Activated CD8-positive, alpha-beta memory T cell treated with anti-CD3 and anti-CD28 coated beads for 1 hour (primary cell): Measurements from ENCODE around the gene FAM53A.

ENCODE experiments used
- DNase-seq, 2 donors: peaks; one replicate each; pipeline ENCODE4 v3.0.0-alpha.2; 2020; ENCODE audit warnings: low read depth in 1 of 2; ENCODE audit errors: extremely low read depth in 1 of 2

The FAM53A gene

DNA sequence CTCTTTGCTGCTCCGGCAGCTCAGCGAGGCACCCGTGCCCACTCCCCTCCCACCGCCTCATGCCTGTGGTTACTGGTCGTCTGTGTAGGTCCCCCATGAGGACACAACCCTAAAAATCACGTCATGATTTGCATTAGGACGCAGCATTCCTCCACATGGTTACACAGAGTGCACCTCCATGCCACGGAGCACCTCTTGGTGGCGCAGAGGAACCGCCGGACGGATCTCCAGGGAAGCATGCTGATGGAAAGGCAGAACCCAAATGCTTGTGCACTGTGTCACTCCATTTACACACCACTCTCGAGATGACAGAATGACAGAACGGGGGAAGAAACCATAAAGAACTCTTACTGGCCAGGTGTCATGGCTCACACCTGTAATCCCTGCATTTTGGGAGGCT, 22.4 kb downstream of the FAM53A start:
- no peak for DNase-seq

DNA sequence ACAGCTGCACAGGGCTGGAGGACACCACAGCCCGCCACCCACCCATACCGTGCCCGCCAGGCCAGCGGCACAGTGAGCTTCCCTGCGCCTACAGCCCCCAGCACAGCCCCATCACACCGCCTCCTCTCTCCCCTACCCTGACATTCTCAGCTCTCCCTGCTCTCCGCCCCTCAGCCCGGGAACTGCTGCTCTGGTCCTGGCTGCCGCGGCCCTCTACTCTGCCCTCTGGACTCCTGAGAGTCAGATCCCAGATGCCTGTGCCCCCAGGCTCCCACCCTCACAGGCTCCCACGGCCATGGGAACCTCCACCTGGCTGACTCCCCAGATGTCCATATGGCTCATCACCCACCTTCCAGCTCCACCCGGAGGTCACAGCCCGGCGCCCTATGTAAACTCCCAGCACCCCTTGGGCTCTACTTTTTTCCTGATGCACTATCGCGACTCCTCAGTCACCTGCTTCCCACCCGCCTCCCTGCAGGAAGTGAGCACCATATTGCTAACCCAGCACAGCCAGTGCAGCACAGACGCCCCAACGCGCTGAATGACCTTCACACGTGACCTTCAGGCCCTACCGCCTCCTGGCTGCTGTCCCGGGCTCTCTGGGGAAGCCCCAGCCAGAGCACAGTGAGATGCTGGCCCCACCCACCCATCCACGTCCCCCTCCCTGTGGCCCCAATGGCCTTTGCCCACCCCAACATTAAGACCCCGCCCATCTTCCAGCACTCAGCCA, 23.0 kb downstream of the FAM53A start:
- no peak for DNase-seq

DNA sequence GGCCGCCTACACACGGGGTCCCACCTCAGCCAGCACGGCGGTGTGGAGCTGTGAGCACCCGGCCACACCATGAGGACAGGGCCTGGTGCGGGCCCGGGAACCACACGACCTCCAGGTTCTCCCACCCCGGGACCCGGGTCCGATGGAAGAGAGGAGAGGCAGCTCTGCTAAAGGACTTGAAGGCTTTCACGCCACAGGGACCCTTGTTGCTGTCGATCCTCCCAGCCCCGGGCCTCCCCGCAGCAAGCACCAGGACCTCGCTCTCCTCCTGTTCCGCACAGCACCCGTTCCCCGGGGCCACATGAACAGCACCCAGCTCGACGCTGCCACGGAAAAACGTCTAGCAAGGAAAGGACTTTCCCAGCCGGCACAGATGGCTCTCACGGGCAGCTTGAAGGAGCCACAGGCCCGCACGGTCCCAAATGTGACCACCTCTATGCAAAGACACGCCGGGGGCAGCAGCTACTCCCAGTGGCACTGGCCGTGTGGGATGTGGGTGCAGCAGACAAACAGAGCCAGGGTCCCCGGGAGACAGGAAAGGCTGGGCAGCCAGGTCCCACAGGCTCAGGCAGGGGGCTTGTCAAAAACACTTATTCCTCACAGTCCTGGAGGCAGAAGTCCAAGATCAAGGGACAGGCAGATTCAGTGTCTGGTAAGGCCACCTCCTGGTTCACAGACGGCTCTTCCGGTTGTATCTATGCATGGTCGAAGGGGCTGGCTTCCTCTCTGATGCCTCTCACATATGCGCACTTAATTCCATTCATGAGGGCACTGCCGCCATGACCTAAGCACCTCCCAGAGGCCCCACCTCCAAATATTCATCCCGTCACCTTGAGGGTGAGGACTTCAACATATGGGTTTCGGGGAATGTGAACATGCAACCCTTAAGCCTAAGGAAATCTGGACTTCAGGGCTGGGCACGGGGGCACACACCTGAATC, 24.7 kb downstream of the FAM53A start:
- DNase-seq, result no peak

DNA sequence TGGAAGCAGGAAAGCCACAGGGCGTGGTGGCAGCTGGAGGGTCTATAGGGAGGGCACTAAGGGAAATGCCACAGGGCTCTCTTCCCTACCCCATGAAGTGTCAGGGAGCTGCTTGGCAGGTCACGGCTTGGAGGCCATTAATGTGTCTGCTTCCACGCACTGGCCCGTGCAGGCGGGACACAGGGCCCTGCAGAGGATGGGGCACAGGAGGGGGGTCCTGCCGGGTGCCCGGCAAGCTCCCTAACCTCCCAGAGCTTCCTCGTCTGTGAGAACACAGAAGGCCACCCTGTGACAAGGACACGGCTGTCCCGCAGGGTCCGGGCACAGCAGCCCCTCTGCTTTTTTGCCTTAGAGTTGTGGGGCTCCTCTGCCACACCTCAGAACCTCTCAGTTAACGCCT, 25.5 kb downstream of the FAM53A start:
- no peak for DNase-seq

DNA sequence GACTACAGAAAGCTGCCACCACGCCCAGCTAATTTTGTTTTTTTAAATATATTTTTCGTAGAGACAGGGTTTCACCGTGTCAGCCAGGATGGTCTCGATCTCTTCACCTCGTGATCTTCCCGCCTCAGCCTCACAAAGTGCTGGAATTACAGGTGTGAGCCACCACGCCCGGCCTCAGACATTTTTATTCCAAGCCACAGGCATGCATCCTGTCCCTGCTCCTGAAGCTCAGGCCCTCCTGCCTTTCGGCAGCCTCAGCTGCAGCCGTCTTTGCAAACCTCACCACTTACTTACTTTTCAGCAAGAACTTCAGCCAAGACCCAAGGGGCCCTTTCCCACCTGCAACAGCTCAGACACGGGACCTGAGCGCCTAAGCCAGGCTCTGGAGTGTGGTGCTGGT, 26.0 kb downstream of the FAM53A start:
- DNase-seq, result no peak

DNA sequence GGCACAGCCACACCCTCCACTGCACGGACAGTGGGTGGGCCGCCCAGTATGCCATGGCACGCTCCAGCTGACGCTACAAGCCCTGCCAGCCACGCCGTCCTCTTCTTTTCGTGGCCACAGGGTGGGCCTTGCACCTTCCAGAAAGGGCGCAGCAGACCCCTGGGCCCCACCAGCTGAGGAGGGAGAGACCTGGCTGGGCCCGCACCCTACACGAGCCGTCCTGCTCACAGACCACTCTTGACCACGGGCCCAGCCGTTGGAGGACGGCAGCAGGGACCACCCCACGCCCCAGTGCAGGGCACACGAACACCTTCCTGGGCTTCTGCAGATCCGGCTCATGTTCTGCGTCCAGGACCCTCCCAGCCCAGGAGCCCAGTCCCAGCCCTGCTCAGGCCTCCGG, 27.1 kb downstream of the FAM53A start:
- DNase-seq, result no peak

DNA sequence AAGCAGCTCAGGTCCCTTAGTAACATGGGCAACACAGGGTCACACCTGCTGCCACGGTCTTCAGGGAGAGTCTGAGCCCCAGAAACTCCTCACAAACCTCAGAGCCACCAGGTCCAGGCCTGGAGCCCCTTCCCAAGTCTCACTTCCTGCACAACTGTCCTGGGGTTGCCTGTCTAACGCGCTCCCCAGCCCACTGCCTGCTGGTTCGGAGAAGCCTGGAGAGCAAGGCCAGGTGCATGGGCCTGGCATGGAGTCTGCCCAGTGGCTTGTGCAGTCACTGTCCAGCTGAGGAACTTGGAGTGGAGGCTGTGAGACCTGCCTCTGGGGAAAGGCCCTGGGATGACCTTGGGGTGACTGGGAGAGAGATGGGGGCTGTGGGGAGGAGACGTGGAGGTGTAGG, 28.0 kb downstream of the FAM53A start:
- DNase-seq, result no peak

DNA sequence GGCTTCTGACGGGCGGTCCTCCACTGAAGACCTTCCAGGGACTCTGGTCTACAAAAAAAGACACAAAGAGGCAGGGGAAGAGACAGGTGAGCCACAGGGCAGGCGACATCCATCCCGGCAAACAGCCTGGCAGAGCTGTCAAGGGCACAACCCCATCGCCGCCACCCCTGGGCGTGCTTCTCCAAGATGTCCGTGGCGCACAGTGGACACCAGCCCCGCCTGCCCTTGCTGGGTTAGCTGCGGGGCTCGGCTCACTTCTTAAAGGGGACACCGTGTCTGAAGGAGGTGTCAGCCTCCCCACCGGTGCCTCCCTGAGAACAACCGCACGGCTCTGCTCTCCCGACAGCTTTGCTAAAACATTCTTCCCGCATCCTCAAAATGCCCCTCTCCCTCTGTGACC, 28.4 kb downstream of the FAM53A start:
- DNase-seq, result no peak

DNA sequence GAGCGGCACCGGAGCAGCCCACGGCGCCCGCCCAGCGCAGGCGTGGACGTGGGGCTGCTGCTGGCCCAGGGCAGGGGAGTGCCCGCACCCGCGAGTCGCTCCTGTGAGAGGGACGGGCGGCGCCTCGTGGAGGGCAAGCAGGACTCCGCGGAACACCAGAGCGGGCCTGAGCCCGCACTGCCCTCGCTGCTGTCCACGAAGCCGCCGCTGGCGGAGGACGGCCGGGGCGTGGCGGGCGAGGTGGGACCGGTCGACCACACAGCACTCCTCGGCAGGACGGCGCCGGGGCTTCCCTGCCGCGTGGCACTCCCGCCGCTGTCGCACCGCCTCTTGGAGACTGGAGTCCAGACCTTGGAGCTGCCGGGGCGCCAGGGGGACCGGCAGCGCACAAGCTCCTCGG, 29.0 kb downstream of the FAM53A start:
- no peak for DNase-seq

DNA sequence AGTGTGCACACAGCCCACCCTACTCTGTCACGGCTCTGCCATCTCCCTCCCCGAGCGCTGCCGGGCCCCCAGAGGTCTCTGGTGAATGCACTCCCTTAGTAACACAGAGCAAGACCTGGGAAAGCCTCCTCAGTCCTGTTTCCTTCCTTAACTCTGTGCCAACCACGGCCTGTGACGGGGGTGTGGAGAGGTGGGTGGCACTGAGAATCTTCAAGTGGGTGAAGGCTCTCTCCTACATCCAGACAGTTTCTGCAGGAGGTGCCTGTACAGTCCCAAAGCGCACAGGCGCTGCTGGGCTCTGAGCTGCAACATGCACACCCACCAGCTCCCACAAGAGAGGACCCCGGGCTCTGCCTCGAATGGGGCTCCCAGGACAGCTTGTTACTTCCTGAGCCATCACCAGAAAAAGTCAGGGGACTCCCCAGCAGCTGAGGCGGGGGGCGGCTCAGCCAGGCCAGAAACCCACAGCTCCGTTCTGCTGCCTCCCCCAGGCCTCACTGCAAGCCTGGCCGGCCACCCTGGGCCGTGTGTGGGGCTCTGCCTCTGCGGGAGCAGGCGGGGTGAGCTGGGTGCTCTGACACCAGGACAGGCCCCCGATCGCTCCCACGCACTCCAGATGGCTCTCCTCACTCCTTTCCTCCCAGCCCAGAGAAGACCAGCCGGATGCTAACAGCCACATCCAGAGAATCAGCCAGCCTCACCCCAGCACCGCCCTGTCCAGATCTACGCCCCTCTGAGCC, 29.7 kb downstream of the FAM53A start:
- DNase-seq, result no peak

DNA sequence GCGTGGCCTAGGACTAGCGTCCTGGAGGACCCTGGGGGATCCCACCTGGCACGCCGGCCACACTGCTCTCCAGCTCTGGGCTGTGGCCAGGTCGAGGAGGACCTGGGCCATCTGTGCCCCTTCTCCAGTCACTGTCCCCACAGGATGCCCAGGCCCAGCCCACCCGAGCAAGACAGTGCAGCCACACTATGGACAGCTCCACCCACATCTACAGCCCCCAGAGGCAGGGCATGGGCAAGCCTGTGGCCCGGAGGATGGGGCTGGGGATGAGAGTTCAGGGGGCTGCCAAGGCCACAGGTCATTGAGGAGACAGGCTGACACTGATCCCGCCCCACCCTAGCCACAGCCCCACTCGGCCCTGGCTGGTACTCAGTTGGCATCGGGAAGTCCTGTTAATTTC, 30.3 kb downstream of the FAM53A start:
- DNase-seq, result no peak

DNA sequence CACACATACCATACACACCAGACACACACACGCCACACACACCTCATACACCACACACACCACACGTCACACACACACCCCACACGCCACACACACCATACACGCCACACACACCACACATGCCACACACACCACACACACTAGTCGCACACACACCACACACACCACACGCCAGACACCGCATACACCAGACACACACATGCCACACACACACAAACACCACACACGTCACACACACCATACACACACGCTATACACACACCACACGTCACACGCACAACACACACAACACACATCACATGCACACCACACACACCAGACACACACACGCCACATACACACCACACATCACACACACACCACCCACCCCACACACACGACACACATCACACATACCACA, 32.0 kb downstream of the FAM53A start:
- no peak for DNase-seq

DNA sequence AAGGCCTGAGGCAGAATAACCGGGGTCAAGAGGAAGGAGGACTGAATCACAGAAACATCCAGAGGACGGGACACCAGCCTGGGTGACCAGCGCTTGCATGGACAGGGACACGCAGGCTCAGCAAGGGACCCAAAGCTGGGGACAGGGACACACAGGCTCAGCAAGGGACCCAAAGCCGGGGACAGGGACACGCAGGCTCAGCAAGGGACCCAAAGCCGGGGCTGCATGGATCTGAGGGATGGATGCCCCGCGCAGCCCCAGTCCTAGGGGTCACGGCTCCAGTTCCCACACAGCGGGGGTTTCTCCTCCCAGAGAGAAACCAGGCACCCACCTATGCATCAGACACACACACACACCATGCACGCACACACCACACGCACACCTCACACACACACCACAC, 32.5 kb downstream of the FAM53A start:
- DNase-seq, result no peak

DNA sequence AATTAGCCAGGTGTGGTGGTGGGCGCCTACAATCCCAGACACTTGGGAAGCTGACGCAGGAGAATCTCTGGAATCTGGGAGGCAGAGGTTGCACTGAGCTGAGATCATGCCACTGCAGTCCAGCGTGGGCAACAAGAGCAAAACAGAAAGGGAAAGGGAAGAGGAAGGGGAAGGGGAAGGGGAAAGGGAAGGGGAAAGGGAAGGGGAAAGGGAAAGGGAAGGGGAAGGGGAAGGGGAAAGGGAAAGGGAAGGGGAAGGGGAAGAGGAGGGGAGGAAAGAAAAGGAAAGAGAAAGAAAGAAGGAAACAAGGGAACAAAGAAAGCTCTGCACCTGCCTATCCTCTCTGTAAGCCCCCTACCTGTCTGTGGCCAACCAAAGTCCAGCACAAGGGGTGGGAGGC, 35.2 kb downstream of the FAM53A start:
- DNase-seq, result no peak

DNA sequence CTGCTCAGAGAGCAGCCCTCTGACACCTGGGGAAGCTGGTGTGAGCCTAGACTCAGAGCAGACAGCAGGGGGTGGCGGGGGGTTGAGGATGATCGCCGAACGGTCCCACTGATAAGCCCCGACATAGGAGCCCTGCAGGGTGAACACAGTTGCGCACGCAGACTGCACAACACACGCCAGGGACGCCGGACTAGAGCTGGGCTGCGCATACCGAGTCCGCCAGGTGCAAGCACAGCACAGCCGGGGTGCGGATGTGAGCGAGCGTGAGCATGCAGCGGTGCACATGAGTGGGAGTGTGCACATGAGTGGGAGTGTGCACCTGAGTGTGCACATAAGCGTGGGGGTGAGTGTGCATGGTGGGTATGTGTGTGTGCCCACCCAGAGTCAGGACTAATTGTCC, 36.7 kb downstream of the FAM53A start:
- no peak for DNase-seq

DNA sequence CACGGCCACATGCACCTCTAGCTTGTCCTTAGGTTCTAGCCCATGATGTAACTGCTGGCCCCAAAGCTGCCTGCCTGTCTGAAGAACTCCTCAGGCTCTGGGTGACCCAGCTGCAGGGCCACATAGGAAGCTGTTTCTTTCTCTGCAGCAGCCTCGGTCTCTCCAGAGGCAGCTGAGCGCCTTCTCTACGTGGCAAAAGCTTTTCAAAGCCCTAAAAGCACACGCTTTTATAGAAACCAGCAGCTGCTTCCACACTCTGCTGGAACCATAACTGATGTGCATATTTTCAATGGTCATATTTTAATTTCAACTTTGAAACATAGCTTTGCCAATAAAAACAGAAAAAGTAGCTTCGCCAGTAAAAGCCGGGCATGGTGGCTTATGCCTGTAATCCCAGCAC, 37.4 kb downstream of the FAM53A start:
- no peak for DNase-seq

DNA sequence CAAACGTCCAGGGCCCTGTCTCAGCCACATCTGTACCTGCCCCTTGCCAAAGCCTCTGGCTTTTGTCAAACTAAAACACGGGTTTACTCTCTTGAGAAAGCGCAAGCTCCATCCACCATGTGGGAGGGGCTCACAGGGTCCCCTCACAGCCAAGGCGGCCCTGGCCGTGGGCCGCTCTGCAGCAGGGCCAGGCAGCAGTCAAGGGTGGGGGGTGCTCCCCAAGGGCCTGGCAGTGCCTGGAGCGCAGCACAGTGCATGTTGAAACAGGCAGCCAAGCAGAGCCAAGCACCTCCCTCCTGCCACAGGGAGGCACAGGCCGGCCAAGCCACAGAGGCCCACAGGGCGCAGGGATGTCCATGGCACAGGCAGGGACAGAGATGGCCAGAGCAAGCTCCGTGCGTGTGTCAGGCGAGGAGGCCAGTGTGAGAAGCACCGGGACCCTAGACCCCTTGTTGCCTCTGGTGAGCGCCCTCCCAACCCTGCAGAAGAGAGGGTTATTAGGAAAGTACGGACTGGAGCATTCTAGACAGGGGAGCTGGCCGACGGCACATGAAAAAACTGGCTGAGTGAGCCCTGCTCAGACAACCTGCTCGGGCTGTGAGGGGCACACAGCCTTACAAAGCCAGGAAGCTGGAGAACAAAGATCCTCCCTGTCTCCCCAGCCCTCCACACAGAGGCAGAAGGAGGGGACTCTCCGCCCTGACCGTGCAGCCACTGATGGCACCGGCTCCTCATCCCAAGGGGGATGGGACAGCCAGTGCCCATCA, 39.0 kb downstream of the FAM53A start:
- DNase-seq, result no peak

DNA sequence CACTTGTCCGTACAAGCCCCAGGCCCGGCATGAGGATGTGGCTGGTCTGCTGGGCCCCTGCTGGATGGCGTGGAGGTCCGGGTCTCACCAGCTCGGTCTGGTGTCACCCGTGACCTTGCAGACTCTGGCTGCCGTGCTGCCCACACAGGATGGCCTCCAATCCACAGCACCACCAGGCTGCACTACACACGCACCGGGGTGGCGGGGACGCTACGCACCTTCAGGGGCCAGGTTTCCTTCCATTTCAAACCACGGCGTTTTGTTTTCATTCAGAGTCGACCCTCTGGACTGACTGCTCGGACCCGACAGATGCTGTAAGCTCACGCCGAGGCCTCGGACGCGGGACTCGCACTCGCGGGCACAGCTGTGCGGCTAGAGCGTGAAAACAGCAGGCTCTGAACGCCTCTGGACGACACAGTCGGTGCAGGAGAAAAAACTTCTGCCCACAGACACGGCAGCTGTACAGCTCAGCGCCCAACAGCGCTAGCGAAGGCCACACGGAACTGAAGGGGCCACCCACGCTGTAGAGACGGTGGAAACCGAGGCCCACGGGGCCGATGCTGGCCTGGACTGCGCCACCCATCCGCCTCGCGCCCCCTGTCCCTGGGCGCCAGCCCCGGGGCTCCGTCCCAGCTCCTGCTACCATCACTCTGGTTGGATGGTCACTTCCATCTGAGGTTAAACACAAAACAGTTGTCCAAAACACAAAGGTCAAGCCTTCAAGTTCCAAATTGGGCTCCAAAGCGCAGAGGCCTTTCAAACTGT, 40.0 kb downstream of the FAM53A start:
- DNase-seq, result no peak

DNA sequence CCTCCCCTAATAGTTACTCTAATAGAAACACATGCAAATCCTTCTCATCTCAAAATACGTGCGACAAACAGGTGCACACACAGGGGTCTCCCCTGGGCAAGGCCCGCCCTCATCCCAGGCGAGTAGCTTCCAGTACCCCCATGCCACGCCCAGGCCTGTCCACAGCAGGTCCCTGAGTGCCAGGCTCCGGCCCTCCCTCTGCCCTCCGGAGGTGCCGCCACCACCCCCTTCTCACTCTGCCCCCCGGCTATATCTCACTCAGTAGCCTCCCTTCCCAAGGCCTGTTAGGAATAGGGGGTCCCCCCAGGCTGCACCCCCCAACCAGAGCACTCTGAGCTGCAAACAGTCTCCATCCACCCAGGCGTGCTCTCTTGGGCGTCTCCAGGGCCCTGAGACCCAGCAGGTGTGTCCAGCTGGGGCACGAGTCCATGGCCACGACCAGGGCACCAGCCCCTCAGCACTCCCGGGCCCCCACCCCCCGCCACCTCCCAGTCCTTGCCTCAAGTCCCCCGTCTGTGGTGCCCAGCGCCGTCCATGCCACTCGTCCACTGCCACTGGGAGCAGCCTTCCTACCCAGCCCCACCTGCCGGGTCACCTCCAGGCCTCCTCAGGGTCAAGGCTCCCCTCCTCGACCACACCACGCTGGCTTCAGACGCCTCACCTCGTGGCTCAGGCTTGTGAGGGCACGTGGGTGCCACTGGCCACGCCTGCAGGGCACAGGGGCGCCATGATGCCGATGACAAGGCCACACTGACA, 41.7 kb downstream of the FAM53A start:
- DNase-seq, result no peak
